GM23338 (cell line): ENCODE data around the gene OR2B2. TPM values are rescaled to one million over a fixed set of nuclear protein-coding genes. Genes with fewer than 3 reads are reported as not detected.

Experiments
- ATAC-seq: fragments of 200-7000 bp; cut with Tn5 transposase; 3 replicates; pipeline ENCODE4 v1.9.1; 2020
- DNase-seq: peaks from one replicate; pipeline ENCODE4 v3.0.0-alpha.2; 2015; ENCODE audit warnings: low spot score
- H2AFZ ChIP-seq: fragments of 200-600 bp; sonication (generic); 2 replicates; pipeline ENCODE4 v1.8.0; 2016; ENCODE audit warnings: antibody characterized with exemption, mild to moderate bottlenecking, moderate library complexity
- H3F3A ChIP-seq: fragments of 200-600 bp; sonication (generic); replicated peaks from 2 replicates; pipeline ENCODE4 v1.8.0; 2017; ENCODE audit warnings: antibody characterized with exemption, mixed run types, low read depth
- H3K27ac ChIP-seq: fragments of 200-600 bp; sonication (generic); 2 replicates; pipeline ENCODE4 v1.6.1; 2016; ENCODE audit warnings: low read depth
- H3K27me3 ChIP-seq: fragments of 200-600 bp; sonication (generic); 2 replicates; pipeline ENCODE4 v1.8.0; 2016; ENCODE audit warnings: mild to moderate bottlenecking, mixed run types, moderate library complexity; ENCODE audit not compliant: insufficient read depth
- H3K36me3 ChIP-seq: fragments of 200-600 bp; sonication (generic); 2 replicates; pipeline ENCODE4 v1.8.0; 2016; ENCODE audit warnings: mild to moderate bottlenecking; ENCODE audit not compliant: insufficient read depth
- H3K4me1 ChIP-seq: fragments of 200-600 bp; sonication (generic); 2 replicates; pipeline ENCODE4 v1.8.0; 2016; ENCODE audit warnings: mild to moderate bottlenecking, moderate library complexity; ENCODE audit not compliant: insufficient read depth
- H3K4me2 ChIP-seq: fragments of 200-600 bp; sonication (generic); 2 replicates; pipeline ENCODE4 v1.7.1; 2017; ENCODE audit warnings: mixed run types
- H3K4me3 ChIP-seq: fragments of 200-600 bp; sonication (generic); 2 replicates; pipeline ENCODE4 v1.6.1; 2016; ENCODE audit warnings: mixed run types
- H3K79me2 ChIP-seq: fragments of 200-600 bp; sonication (generic); replicated peaks from 2 replicates; pipeline ENCODE4 v1.8.0; 2017; ENCODE audit warnings: mild to moderate bottlenecking; ENCODE audit not compliant: insufficient read depth
- H3K9me2 ChIP-seq: fragments of 200-600 bp; sonication (generic); 2 replicates; pipeline ENCODE4 v1.8.0; 2017; ENCODE audit not compliant: insufficient read depth
- H4K20me1 ChIP-seq: fragments of 200-600 bp; sonication (generic); replicated peaks from 2 replicates; pipeline ENCODE4 v1.8.0; 2017; ENCODE audit warnings: mild to moderate bottlenecking; ENCODE audit not compliant: insufficient read depth
- H3K27ac Mint-ChIP-seq: 2 replicates; pipeline ENCODE4 v1.8.0; 2020; ENCODE audit warnings: inconsistent platforms, mild to moderate bottlenecking, moderate library complexity, mixed read lengths
- H3K27me3 Mint-ChIP-seq: 3 replicates; pipeline ENCODE4 v1.8.0; 2022; ENCODE audit warnings: low read depth, mild to moderate bottlenecking, moderate library complexity, mixed read lengths, inconsistent platforms; ENCODE audit not compliant: insufficient read depth, poor library complexity
- H3K36me3 Mint-ChIP-seq: 3 replicates; pipeline ENCODE4 v1.8.0; 2021; ENCODE audit warnings: low read depth, mild to moderate bottlenecking, inconsistent platforms, moderate library complexity, mixed read lengths
- H3K4me1 Mint-ChIP-seq: 3 replicates; pipeline ENCODE4 v1.8.0; 2020; ENCODE audit warnings: mild to moderate bottlenecking, inconsistent platforms, mixed read lengths
- H3K4me3 Mint-ChIP-seq: 3 replicates; pipeline ENCODE4 v1.8.0; 2021; ENCODE audit warnings: moderate library complexity, mild to moderate bottlenecking, inconsistent platforms, mixed read lengths
- H3K9me3 Mint-ChIP-seq: 3 replicates; pipeline ENCODE4 v1.8.0; 2020; ENCODE audit warnings: moderate library complexity, mild to moderate bottlenecking, inconsistent platforms, mixed read lengths
- EZH2phosphoT487 ChIP-seq: fragments of 200-600 bp; sonication (generic); IDR thresholded peaks from one replicate; pipeline ENCODE4 v1.8.1; 2018; ENCODE audit warnings: antibody characterized with exemption; ENCODE audit not compliant: unreplicated experiment
- POLR2AphosphoS5 ChIP-seq: IDR thresholded peaks from 2 replicates; pipeline ENCODE4 v1.6.1; 2016; ENCODE audit warnings: antibody characterized with exemption, low read depth
- STAT1 ChIP-seq: IDR thresholded peaks from one replicate; pipeline ENCODE4 v1.6.1; 2016; ENCODE audit warnings: antibody characterized with exemption; ENCODE audit not compliant: unreplicated experiment
- ZNF114 ChIP-seq: fragments of 250-450 bp; sonication (Bioruptor Pico); IDR thresholded peaks from 2 replicates; pipeline ENCODE4 v1.5.0; 2020; ENCODE audit warnings: mild to moderate bottlenecking, moderate library complexity
- ZNF331 ChIP-seq: fragments of 250-450 bp; sonication (Bioruptor Pico); IDR thresholded peaks from 2 replicates; pipeline ENCODE4 v1.5.0; 2020; ENCODE audit warnings: low read depth, mild to moderate bottlenecking, moderate library complexity
- polyA plus RNA-seq: library from polyadenylated mRNA; unstranded; fragments of >200 nt; fragmentation: Nextera tagmentation; extraction: Ambion mirVana; gene quantifications from 2 replicates; pipeline ENCODE4 v1.2.1, GENCODE V29; 2016
- total RNA-seq: library from RNA; depleted of rRNA; stranded (reverse); fragments of >200 nt; shearing (Covaris generic); gene quantifications from 2 replicates; pipeline ENCODE4 v1.2.3, GENCODE V29; 2014
- TF ChIP-seq, protein P1 (sequence below): fragments of 250-450 bp; sonication (Bioruptor Pico); IDR thresholded peaks from 2 replicates; pipeline ENCODE4 v1.5.0; 2020; ENCODE audit warnings: mild to moderate bottlenecking, moderate library complexity
- TF ChIP-seq, protein P2 (sequence below), 2 experiments: fragments of 200-600 bp in 1 of 2; sonication (generic) in 1 of 2; conservative IDR thresholded peaks; 2 replicates each; pipeline versions ENCODE4 v1.5.1 to v1.6.1; 2016 to 2017; ENCODE audit warnings: antibody characterized with exemption in 2 of 2, low read depth in 2 of 2, mild to moderate bottlenecking in 2 of 2, moderate library complexity in 1 of 2

Gene OR2B2
- total and polyA plus RNA-seq, 2 experiments from 2014 or later, result 0.38 TPM; not detected in 1

DNA sequence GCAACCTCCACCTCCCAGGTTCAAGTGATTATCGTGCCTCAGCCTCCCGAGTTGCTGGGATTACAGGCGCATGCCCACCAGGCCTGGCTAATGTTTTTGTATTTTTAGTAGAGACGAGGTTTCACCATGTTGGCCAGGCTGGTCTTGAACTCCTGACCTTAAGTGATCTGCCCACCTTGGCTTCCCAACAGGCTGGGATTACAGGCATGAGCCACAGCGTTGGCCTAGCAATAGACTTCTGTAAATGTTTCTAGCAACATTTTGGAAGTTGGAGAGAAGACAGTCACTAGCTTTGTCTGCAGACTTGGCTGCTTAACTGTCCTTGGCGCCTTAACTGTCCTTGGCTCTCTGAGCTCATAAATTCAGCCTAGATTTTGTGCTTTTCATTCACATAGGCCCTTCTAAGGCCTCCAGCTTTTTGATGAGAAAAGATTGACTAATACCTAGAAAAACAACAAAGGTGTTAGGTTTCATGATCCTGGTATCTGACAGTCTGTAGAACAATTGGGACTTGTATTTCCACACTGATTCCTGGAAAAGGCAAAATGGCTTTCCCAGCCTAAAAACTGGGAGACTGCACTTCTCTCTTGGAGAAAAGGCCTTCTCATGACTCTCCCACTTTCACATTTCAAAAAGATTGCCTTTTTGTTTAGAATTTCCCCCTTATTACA, 49.7 kb downstream of the OR2B2 start (continued):
- TF ChIP-seq EZH2phosphoT487, result no peak
- no peak for TF ChIP-seq STAT1
- TF ChIP-seq, protein P1, sequence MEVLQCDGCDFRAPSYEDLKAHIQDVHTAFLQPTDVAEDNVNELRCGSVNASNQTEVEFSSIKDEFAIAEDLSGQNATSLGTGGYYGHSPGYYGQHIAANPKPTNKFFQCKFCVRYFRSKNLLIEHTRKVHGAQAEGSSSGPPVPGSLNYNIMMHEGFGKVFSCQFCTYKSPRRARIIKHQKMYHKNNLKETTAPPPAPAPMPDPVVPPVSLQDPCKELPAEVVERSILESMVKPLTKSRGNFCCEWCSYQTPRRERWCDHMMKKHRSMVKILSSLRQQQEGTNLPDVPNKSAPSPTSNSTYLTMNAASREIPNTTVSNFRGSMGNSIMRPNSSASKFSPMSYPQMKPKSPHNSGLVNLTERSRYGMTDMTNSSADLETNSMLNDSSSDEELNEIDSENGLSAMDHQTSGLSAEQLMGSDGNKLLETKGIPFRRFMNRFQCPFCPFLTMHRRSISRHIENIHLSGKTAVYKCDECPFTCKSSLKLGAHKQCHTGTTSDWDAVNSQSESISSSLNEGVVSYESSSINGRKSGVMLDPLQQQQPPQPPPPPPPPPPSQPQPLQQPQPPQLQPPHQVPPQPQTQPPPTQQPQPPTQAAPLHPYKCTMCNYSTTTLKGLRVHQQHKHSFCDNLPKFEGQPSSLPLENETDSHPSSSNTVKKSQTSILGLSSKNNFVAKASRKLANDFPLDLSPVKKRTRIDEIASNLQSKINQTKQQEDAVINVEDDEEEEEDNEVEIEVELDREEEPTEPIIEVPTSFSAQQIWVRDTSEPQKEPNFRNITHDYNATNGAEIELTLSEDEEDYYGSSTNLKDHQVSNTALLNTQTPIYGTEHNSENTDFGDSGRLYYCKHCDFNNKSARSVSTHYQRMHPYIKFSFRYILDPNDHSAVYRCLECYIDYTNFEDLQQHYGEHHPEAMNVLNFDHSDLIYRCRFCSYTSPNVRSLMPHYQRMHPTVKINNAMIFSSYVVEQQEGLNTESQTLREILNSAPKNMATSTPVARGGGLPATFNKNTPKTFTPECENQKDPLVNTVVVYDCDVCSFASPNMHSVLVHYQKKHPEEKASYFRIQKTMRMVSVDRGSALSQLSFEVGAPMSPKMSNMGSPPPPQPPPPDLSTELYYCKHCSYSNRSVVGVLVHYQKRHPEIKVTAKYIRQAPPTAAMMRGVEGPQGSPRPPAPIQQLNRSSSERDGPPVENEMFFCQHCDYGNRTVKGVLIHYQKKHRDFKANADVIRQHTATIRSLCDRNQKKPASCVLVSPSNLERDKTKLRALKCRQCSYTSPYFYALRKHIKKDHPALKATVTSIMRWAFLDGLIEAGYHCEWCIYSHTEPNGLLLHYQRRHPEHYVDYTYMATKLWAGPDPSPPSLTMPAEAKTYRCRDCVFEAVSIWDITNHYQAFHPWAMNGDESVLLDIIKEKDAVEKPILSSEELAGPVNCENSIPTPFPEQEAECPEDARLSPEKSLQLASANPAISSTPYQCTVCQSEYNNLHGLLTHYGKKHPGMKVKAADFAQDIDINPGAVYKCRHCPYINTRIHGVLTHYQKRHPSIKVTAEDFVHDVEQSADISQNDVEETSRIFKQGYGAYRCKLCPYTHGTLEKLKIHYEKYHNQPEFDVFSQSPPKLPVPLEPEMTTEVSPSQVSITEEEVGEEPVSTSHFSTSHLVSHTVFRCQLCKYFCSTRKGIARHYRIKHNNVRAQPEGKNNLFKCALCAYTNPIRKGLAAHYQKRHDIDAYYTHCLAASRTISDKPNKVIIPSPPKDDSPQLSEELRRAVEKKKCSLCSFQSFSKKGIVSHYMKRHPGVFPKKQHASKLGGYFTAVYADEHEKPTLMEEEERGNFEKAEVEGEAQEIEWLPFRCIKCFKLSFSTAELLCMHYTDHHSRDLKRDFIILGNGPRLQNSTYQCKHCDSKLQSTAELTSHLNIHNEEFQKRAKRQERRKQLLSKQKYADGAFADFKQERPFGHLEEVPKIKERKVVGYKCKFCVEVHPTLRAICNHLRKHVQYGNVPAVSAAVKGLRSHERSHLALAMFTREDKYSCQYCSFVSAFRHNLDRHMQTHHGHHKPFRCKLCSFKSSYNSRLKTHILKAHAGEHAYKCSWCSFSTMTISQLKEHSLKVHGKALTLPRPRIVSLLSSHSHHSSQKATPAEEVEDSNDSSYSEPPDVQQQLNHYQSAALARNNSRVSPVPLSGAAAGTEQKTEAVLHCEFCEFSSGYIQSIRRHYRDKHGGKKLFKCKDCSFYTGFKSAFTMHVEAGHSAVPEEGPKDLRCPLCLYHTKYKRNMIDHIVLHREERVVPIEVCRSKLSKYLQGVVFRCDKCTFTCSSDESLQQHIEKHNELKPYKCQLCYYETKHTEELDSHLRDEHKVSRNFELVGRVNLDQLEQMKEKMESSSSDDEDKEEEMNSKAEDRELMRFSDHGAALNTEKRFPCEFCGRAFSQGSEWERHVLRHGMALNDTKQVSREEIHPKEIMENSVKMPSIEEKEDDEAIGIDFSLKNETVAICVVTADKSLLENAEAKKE (CRISPR knock-in tag), result no peak

DNA sequence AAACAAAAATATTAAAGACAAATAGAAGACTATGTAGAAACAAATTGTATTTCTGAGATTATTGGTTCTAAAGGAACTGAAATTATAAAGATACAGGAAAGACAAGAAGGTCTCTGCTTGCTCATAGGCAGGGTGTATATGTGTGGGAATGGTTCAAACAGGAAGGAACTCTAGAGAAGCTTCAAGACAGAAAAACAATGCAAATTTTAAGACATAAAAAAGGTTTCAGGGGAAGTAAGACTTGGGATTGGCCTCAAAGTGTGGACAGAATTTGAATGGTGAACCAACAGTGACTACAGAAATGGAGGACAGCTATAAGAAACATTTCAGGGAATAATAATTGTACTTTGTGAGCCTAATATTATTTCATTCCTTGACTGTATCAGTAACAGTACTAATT, 50.3 kb downstream of the OR2B2 start:
- Histone ChIP-seq H3K4me3 (no peak overlapping the region), H3K4me1 (no peaks in the 10 kb centered on the region), H4K20me1 (no peaks in the 10 kb centered on the region), H3K79me2 (no peaks in the 10 kb centered on the region), H2AFZ (no peak overlapping the region), H3K36me3 (no peaks in the 10 kb centered on the region), H3K27me3 (no peaks in the 10 kb centered on the region), H3K27ac (no peak overlapping the region), H3K9me2 (peaks cover 5% of the 10 kb centered on the region; the same call in 1 of the 2 replicates), H3K4me2 (no peak overlapping the region), H3F3A (peaks cover 9% of the 10 kb centered on the region)
- Mint-ChIP-seq H3K36me3 (peaks cover 14% of the 10 kb centered on the region), H3K4me3 (no peak overlapping the region; the same call in 2 of the 3 replicates), H3K9me3 (peaks cover 28% of the 10 kb centered on the region), H3K27ac (no peak overlapping the region), H3K4me1 (peaks cover 8% of the 10 kb centered on the region; the same call in 2 of the 3 replicates), H3K27me3 (peaks cover 24% of the 10 kb centered on the region)
- DNase-seq, result no peak
- ATAC-seq, result no peak
- no peak for TF ChIP-seq ZNF331 (CRISPR knock-in tag)
- no peak for TF ChIP-seq EZH2phosphoT487
- TF ChIP-seq STAT1, result no peak
- TF ChIP-seq ZNF114 (CRISPR knock-in tag), result no peak
- TF ChIP-seq, protein P2, sequence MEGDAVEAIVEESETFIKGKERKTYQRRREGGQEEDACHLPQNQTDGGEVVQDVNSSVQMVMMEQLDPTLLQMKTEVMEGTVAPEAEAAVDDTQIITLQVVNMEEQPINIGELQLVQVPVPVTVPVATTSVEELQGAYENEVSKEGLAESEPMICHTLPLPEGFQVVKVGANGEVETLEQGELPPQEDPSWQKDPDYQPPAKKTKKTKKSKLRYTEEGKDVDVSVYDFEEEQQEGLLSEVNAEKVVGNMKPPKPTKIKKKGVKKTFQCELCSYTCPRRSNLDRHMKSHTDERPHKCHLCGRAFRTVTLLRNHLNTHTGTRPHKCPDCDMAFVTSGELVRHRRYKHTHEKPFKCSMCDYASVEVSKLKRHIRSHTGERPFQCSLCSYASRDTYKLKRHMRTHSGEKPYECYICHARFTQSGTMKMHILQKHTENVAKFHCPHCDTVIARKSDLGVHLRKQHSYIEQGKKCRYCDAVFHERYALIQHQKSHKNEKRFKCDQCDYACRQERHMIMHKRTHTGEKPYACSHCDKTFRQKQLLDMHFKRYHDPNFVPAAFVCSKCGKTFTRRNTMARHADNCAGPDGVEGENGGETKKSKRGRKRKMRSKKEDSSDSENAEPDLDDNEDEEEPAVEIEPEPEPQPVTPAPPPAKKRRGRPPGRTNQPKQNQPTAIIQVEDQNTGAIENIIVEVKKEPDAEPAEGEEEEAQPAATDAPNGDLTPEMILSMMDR (conservative IDR thresholded peaks at IDR 0.05; ENCODE audit: low read depth in 2 of 2), result no peak
- TF ChIP-seq, protein P1 (CRISPR knock-in tag), result no peak
- no peak for TF ChIP-seq POLR2AphosphoS5
